A549 treated with dexamethasone at 1 μM for 4 hours (cell line): ENCODE data around the gene SELENOP. TPM values are rescaled to one million over a fixed set of nuclear protein-coding genes. Genes with fewer than 3 reads are reported as not detected.

ENCODE experiments used
- total RNA-seq: library from RNA; stranded (reverse); fragments of 200-300 nt; extraction: Qiagen RNA extraction; gene quantifications from 5 replicates; pipeline ENCODE4 v1.2.3, GENCODE V29; 2022

Gene SELENOP, protein sequence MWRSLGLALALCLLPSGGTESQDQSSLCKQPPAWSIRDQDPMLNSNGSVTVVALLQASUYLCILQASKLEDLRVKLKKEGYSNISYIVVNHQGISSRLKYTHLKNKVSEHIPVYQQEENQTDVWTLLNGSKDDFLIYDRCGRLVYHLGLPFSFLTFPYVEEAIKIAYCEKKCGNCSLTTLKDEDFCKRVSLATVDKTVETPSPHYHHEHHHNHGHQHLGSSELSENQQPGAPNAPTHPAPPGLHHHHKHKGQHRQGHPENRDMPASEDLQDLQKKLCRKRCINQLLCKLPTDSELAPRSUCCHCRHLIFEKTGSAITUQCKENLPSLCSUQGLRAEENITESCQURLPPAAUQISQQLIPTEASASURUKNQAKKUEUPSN
- 0.13 to 0.34 TPM (median 0.21 TPM) in 5 replicates for total RNA-seq

GRCh38 chr5:42811591-42812446, at the start of gene SELENOP:
TSS of gene SELENOP (minus strand) at chr5:42811892. CDS start at chr5:42808353, 3,539 bp downstream.

DNA sequence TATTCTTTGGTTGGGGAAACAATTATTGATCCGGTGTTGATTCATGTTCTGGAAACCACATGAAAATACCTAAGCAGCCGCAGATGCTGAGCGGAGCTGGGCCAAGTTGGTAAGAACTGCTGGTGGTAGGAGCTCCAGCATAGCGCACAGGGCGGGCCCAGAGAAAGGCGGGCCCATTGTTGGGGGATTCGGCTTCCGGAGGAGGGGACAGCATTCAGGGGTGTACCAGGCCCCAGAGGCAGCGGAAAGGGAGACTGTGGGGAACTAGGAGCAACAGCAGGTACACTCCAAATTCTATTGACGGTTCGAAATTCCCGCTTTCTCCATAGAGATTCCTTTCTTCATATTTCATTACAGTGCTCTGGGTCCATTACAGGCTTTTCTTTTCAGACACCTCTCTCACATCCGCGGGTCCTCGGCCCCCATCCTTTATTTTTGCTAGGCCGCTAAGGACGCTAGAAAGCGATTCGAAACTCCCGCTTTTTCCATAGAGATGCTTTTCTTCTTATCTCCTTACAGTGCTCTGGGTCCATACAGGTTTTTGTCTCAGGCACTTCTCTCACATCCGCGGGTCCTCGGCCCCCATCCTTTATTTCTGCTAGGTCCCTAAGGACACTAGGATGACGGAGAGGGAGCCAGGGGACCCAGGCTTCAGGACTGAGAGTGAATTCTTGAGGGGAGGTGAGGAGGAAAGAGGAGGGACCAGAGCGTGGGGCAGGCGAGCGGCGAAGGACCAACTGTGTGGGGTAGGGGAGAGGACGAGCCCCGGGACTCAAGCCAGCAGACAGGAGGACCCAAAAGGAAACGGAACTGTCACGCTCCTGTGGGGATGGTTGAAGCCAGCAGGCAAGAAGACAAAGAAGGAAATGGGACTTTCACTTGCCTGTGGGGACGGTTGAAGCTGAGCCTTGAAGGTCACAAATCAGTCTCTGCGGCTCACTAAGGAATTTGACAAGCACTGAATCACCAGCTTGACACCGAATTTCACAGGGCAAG, 54.8 kb downstream of the SELENOP start, which contains the start of gene CCDC152:
TSS of gene CCDC152 (plus strand) at position 213 of the 996 bp plus-strand sequence. CDS start 2,304 bp downstream, outside the sequence.

Other genes with a start within 250 kb of the SELENOP start
- gene CCDC152, start 55.1 kb downstream of the SELENOP start, total RNA-seq, result 0.06 TPM in 1 of 5 replicates, not detected in the others
- 2.8 to 4.1 TPM (median 3.1 TPM) in 5 replicates for gene ANXA2R, start 228.4 kb upstream of the SELENOP start, total RNA-seq